ENCODE measurements around the gene NEGR1. TPM values are rescaled to one million over a fixed set of nuclear protein-coding genes. Genes with fewer than 3 reads are reported as not detected.

The NEGR1 gene
- total and polyA plus RNA-seq, 4 donors, result 0.08 to 0.14 (median 0.12) TPM; not detected in 1

- H3K4me1 ChIP-seq (ENCODE audit: control insufficient read depth in 4 of 4, insufficient read depth in 4 of 4, low read length in 3 of 4), result no peaks in the 10 kb centered on the region
- no peak overlapping the region for H3K4me3 ChIP-seq (ENCODE audit: low read depth in 1 of 3, low read length in 3 of 3)
- no peak overlapping the region for H3K9ac ChIP-seq (ENCODE audit: low read depth in 1 of 2, low read length in 2 of 2)
- no peaks in the 10 kb centered on the region for H3K27me3 ChIP-seq (ENCODE audit: control insufficient read depth in 4 of 4, insufficient read depth in 4 of 4, low read length in 3 of 4)
- H3K36me3 ChIP-seq (ENCODE audit: control insufficient read depth in 4 of 4, insufficient read depth in 3 of 4, low read depth in 1 of 4, low read length in 3 of 4), result no peaks in the 10 kb centered on the region
- TF ChIP-seq REST (IDR thresholded peaks at IDR 0.05), result no peak
- no peak for TF ChIP-seq FOXA2 (IDR thresholded peaks at IDR 0.05)
- no peak for TF ChIP-seq CTCF (IDR thresholded peaks at IDR 0.05; ENCODE audit: low read depth, low read length, missing input control)
- TF ChIP-seq EGR1 (IDR thresholded peaks at IDR 0.05; ENCODE audit: low read depth in 2 of 2), result no peak
- no peaks in the 10 kb centered on the region for H3K9me3 ChIP-seq (ENCODE audit: control insufficient read depth in 4 of 4, low read length in 3 of 4)
- DNase-seq (ENCODE audit: low spot score), result no peak
- no peak overlapping the region for H3K27ac ChIP-seq (ENCODE audit: low read depth in 1 of 2, low read length in 2 of 2)
- 55% methylated on average over 1 of the region's 1 CpG for WGBS
These were observed 507.6 kb downstream of the NEGR1 start for GRCh38 chr1:71774705-71775104.

- H3K9ac ChIP-seq (ENCODE audit: low read depth in 1 of 2, low read length in 2 of 2), result no peak overlapping the region
- H3K4me1 ChIP-seq (ENCODE audit: control insufficient read depth in 4 of 4, insufficient read depth in 4 of 4, low read length in 3 of 4), result no peaks in the 10 kb centered on the region
- no peak overlapping the region for H3K4me3 ChIP-seq (ENCODE audit: low read depth in 1 of 3, low read length in 3 of 3)
- WGBS, result 45% methylated on average over 1 of the region's 1 CpG
- no peaks in the 10 kb centered on the region for H3K27me3 ChIP-seq (ENCODE audit: control insufficient read depth in 4 of 4, insufficient read depth in 4 of 4, low read length in 3 of 4)
- no peaks in the 10 kb centered on the region for H3K36me3 ChIP-seq (ENCODE audit: control insufficient read depth in 4 of 4, insufficient read depth in 3 of 4, low read depth in 1 of 4, low read length in 3 of 4)
- TF ChIP-seq NR2F2 (IDR thresholded peaks at IDR 0.05) (no peak), ATF3 (IDR thresholded peaks at IDR 0.05) (no peak), SP1 (IDR thresholded peaks at IDR 0.05) (no peak), MAX (IDR thresholded peaks at IDR 0.05) (no peak), HNF4G (IDR thresholded peaks at IDR 0.05) (no peak)
- DNase-seq (ENCODE audit: low spot score), result no peak
- H3K9me3 ChIP-seq (ENCODE audit: control insufficient read depth in 4 of 4, low read length in 3 of 4), result peaks cover 0 to 2% (median 0%) of the 10 kb centered on the region in 4 donors
- H3K27ac ChIP-seq (ENCODE audit: low read depth in 1 of 2, low read length in 2 of 2), result no peak overlapping the region
These were observed 512.2 kb downstream of the NEGR1 start for GRCh38 chr1:71770121-71770520.

- Histone ChIP-seq H3K27me3 (ENCODE audit: control insufficient read depth in 4 of 4, insufficient read depth in 4 of 4, low read length in 3 of 4) (no peaks in the 10 kb centered on the region), H3K4me3 (ENCODE audit: low read depth in 1 of 3, low read length in 3 of 3) (no peak overlapping the region), H3K9ac (ENCODE audit: low read depth in 1 of 2, low read length in 2 of 2) (no peak overlapping the region), H3K4me1 (ENCODE audit: control insufficient read depth in 4 of 4, insufficient read depth in 4 of 4, low read length in 3 of 4) (no peaks in the 10 kb centered on the region), H3K36me3 (ENCODE audit: control insufficient read depth in 4 of 4, insufficient read depth in 3 of 4, low read depth in 1 of 4, low read length in 3 of 4) (no peaks in the 10 kb centered on the region), H3K9me3 (ENCODE audit: control insufficient read depth in 4 of 4, low read length in 3 of 4) (peaks cover 0 to 2% (median 0%) of the 10 kb centered on the region in 4 donors), H3K27ac (ENCODE audit: low read depth in 1 of 2, low read length in 2 of 2) (no peak overlapping the region)
- 83% methylated on average over 4 of the region's 4 CpGs for WGBS
- DNase-seq (ENCODE audit: low spot score), result no peak
- no peak for TF ChIP-seq RXRA (IDR thresholded peaks at IDR 0.05)
- no peak for TF ChIP-seq MAX (IDR thresholded peaks at IDR 0.05)
- TF ChIP-seq ATF3 (IDR thresholded peaks at IDR 0.05), result no peak
- TF ChIP-seq JUND (IDR thresholded peaks at IDR 0.05), result no peak
- TF ChIP-seq FOXA2 (IDR thresholded peaks at IDR 0.05), result no peak
- TF ChIP-seq HNF4G (IDR thresholded peaks at IDR 0.05), result no peak
- no peak for TF ChIP-seq GABPA (IDR thresholded peaks at IDR 0.05 in 1 of 2, conservative IDR thresholded peaks at IDR 0.05 in 1 of 2)
- TF ChIP-seq ZBTB33 (IDR thresholded peaks at IDR 0.05), result no peak
- no peak for TF ChIP-seq YY1 (IDR thresholded peaks at IDR 0.05)
- TF ChIP-seq RAD21 (IDR thresholded peaks at IDR 0.05), result no peak
- no peak for TF ChIP-seq EGR1 (IDR thresholded peaks at IDR 0.05; ENCODE audit: low read depth in 2 of 2)
- no peak for TF ChIP-seq FOXA1 (IDR thresholded peaks at IDR 0.05)
- no peak for TF ChIP-seq SP1 (IDR thresholded peaks at IDR 0.05)
These were observed 515.6 kb downstream of the NEGR1 start for GRCh38 chr1:71766748-71767147.
